Ovary (tissue), 9 donors: Measurements from ENCODE around the gene MBNL2. TPM values are rescaled to one million over a fixed set of nuclear protein-coding genes. Genes with fewer than 3 reads are reported as not detected.

Experiments
- DNase-seq, 5 donors: peaks; one replicate each; pipeline ENCODE4 v3.0.0-alpha.2; 2019 to 2020
- H3K27ac ChIP-seq, 2 donors: fragments of 200-600 bp; one replicate each; pipeline versions ENCODE4 v1.5.1 to v1.8.0; 2019 to 2022
- H3K27me3 ChIP-seq: fragments of 200-600 bp; one replicate; pipeline ENCODE4 v1.8.0; 2022
- H3K36me3 ChIP-seq: fragments of 200-600 bp; sonication (generic); one replicate; pipeline ENCODE4 v1.5.1; 2019
- H3K4me1 ChIP-seq: one replicate; pipeline ENCODE4 v1.8.1; 2013; ENCODE audit warnings: mild to moderate bottlenecking, moderate library complexity; ENCODE audit not compliant: insufficient read depth
- H3K4me3 ChIP-seq: fragments of 200-600 bp; sonication (generic); one replicate; pipeline ENCODE4 v1.5.1; 2017
- H3K9me3 ChIP-seq, 2 donors: fragments of 200-600 bp in 1 of 2; sonication (generic) in 1 of 2; one replicate each; pipeline versions ENCODE4 v1.5.1 to v1.8.1; 2013 to 2019; ENCODE audit warnings: mild to moderate bottlenecking in 1 of 2, moderate library complexity in 1 of 2
- CTCF ChIP-seq, 3 donors: fragments of 450-650 bp in 2 of 3; fragments of 200-600 bp in 1 of 3; IDR thresholded peaks; one replicate each; pipeline versions ENCODE4 v1.5.1 to v1.8.0; 2016 to 2022; ENCODE audit warnings: antibody characterized with exemption in 3 of 3, mild to moderate bottlenecking in 1 of 3
- EP300 ChIP-seq: sonication (generic); formaldehyde crosslinking; IDR thresholded peaks from one replicate; pipeline ENCODE4 v1.6.1; 2017; ENCODE audit warnings: antibody characterized with exemption
- POLR2A ChIP-seq: fragments of 450-650 bp; IDR thresholded peaks from one replicate; pipeline ENCODE4 v1.6.1; 2017; ENCODE audit warnings: antibody characterized with exemption, mild to moderate bottlenecking, moderate library complexity
- WGBS, 3 donors: extraction: QIAGEN DNeasy Blood & Tissue Kit in 1 of 3; methylation state at CpG; one replicate each; pipeline versions ENCODE4 v1.1.5 to v1.1.7; 2013 to 2017; 5-methylcytosine and 5-hydroxymethylcytosine counted together
- intact Hi-C, 4 donors: fragments of 100-400 bp; cut with DNase I; formaldehyde crosslinking; loops; one replicate each; pipeline versions ENCODE4 v1.11.0 to v1.15.1; 2022 to 2023
- polyA plus RNA-seq, 2 donors: library from polyadenylated mRNA; stranded (reverse); fragments of 200-250 nt in 1 of 2; fragments of 350-450 nt in 1 of 2; fragmentation: Illumina TruSeq in 1 of 2; extraction: RNeasy Lipid Tissue Mini Kit (QIAGEN cat#74804) in 1 of 2; gene quantifications; one replicate each; pipeline ENCODE4 v1.2.3, GENCODE V29; 2013 to 2014
- total RNA-seq, 7 donors: library from RNA; depleted of rRNA in 2 of 7; stranded (reverse); fragments of >200 nt in 2 of 7; fragmentation: NEBNext Ultra II Directional in 3 of 7; extraction: Animal tissue kit (Norgen Biotek cat#: 25700) in 3 of 7; gene quantifications; one replicate each; pipeline versions ENCODE4 v1.1.0 to v1.2.4, GENCODE V29; 2016 to 2023
- donor health status: DM: no; HTN: no; CAD: no; lungs with moderate emphysema.
- donor health status: DM: no; HTN: no; CAD: no.
- donor health status: Bipolar disorder and iron deficiency.
- donor health status: DM: yes; HTN: yes; CAD: no.
- donor health status: DM: no; HTN: no; CAD: no.
- donor health status: DM: yes; HTN: yes; CAD: no.

The MBNL2 gene
- total and polyA plus RNA-seq, 9 donors: 43.7 to 110 (median 92.1) TPM

- no peak for DNase-seq
- H3K27ac ChIP-seq: no peak overlapping the region
- no peaks in the 10 kb centered on the region for H3K9me3 ChIP-seq
- no peaks in the 10 kb centered on the region for H3K36me3 ChIP-seq
- WGBS, 3 donors: 66 to 79% (median 78%) methylated on average over 2 of the region's 2 CpGs
- intact Hi-C loops: no loop called here
- no peaks in the 10 kb centered on the region for H3K4me1 ChIP-seq
- TF ChIP-seq CTCF (IDR thresholded peaks at IDR 0.05) (no peak), POLR2A (no peak), EP300 (no peak)
- no peak overlapping the region for H3K4me3 ChIP-seq
- no peaks in the 10 kb centered on the region for H3K27me3 ChIP-seq
Observed at GRCh38 chr13:97407540-97407939, 185.4 kb downstream of the MBNL2 start.

GRCh38 chr13:97408938-97409337, 186.8 kb downstream of the MBNL2 start:
- intact Hi-C loops: no loop called here
- 93 to 96% (median 93%) methylated on average over 2 of the region's 2 CpGs for WGBS, 3 donors
- no peak for DNase-seq
- Histone ChIP-seq H3K4me3 (no peak overlapping the region), H3K27me3 (no peaks in the 10 kb centered on the region), H3K9me3 (no peaks in the 10 kb centered on the region), H3K36me3 (no peaks in the 10 kb centered on the region), H3K4me1 (no peaks in the 10 kb centered on the region), H3K27ac (no peak overlapping the region)
- no peak for TF ChIP-seq EP300

GRCh38 chr13:97411984-97412383, 189.9 kb downstream of the MBNL2 start:
- intact Hi-C loops: no loop called here
- H3K4me1 ChIP-seq: no peaks in the 10 kb centered on the region
- no peak overlapping the region for H3K4me3 ChIP-seq
- no peaks in the 10 kb centered on the region for H3K27me3 ChIP-seq
- no peak overlapping the region for H3K27ac ChIP-seq
- no peak for TF ChIP-seq EP300
- TF ChIP-seq CTCF (IDR thresholded peaks at IDR 0.05): no peak
- TF ChIP-seq POLR2A: no peak
- no peak for DNase-seq
- no peaks in the 10 kb centered on the region for H3K36me3 ChIP-seq
- H3K9me3 ChIP-seq: no peaks in the 10 kb centered on the region
- 85 to 93% (median 87%) methylated on average over 6 of the region's 6 CpGs for WGBS, 3 donors

GRCh38 chr13:97413694-97414093, 191.6 kb downstream of the MBNL2 start:
- H3K27ac ChIP-seq: no peak overlapping the region
- intact Hi-C loops: no loop called here
- H3K4me3 ChIP-seq: no peak overlapping the region
- no peak for DNase-seq
- H3K27me3 ChIP-seq: no peaks in the 10 kb centered on the region
- no peak for TF ChIP-seq EP300
- TF ChIP-seq POLR2A: no peak
- TF ChIP-seq CTCF (IDR thresholded peaks at IDR 0.05): no peak
- no peaks in the 10 kb centered on the region for H3K9me3 ChIP-seq
- WGBS, 3 donors: 17 to 24% (median 18%) methylated on average over 1 of the region's 1 CpG
- H3K36me3 ChIP-seq: no peaks in the 10 kb centered on the region
- no peaks in the 10 kb centered on the region for H3K4me1 ChIP-seq

GRCh38 chr13:97414392-97414791, 192.3 kb downstream of the MBNL2 start:
- Histone ChIP-seq H3K9me3 (no peaks in the 10 kb centered on the region), H3K4me3 (no peak overlapping the region), H3K4me1 (no peaks in the 10 kb centered on the region), H3K27me3 (no peaks in the 10 kb centered on the region), H3K36me3 (no peaks in the 10 kb centered on the region), H3K27ac (no peak overlapping the region)
- TF ChIP-seq CTCF (IDR thresholded peaks at IDR 0.05) (no peak), POLR2A (no peak), EP300 (no peak)
- DNase-seq: no peak
- WGBS, 3 donors: 69 to 70% (median 69%) methylated on average over 4 of the region's 4 CpGs
- intact Hi-C loops: no loop called here
